H1 (cell line): ENCODE data around the gene INPP5A.
"Not testable (repeated sequence)": the region's sequence is repeated elsewhere in the genome, so short reads cannot be mapped to it uniquely, and the experiment has no call there.

ENCODE experiments used
- CHD2 ChIP-seq: IDR thresholded peaks from 2 replicates; pipeline ENCODE4 v1.6.1; 2012; ENCODE audit warnings: low read length, improper control_type of control experiment
- CREB1 ChIP-seq: IDR thresholded peaks from 2 replicates; pipeline ENCODE4 v1.6.1; 2012; ENCODE audit warnings: inconsistent platforms
- GABPA ChIP-seq: IDR thresholded peaks from 2 replicates; pipeline ENCODE4 v1.6.1; 2011; ENCODE audit warnings: mild to moderate bottlenecking, low read length, moderate library complexity, borderline replicate concordance; ENCODE audit not compliant: insufficient read depth
- KDM1A ChIP-seq: fragments of 200-600, 300-600 bp; sonication (generic); IDR thresholded peaks from 2 replicates; pipeline ENCODE4 v1.7.1; 2016; ENCODE audit warnings: mild to moderate bottlenecking, low read length, borderline replicate concordance
- POLR2AphosphoS5 ChIP-seq: IDR thresholded peaks from 2 replicates; pipeline ENCODE4 v1.6.1; 2011; ENCODE audit warnings: low read depth, low read length
- RAD21 ChIP-seq, 2 experiments: IDR thresholded peaks in 1 of 2; conservative IDR thresholded peaks in 1 of 2; 2 replicates each; pipeline ENCODE4 v1.6.1; 2011; ENCODE audit warnings: low read depth in 2 of 2, low read length in 2 of 2, improper control_type of control experiment in 1 of 2, inconsistent platforms in 1 of 2, mild to moderate bottlenecking in 1 of 2, moderate library complexity in 1 of 2
- RXRA ChIP-seq: IDR thresholded peaks from 2 replicates; pipeline ENCODE4 v1.6.1; 2011; ENCODE audit warnings: low read depth, mild to moderate bottlenecking, low read length, moderate library complexity; ENCODE audit not compliant: insufficient read depth
- TEAD4 ChIP-seq: IDR thresholded peaks from 2 replicates; pipeline ENCODE4 v1.6.1; 2012; ENCODE audit warnings: low read depth, low read length, inconsistent platforms, mixed read lengths
- TF ChIP-seq, protein P1 (sequence below), 3 experiments: IDR thresholded peaks; 1 replicate in 2 of 3; 2 replicates in 1 of 3; pipeline versions ENCODE4 v1.5.1 to v1.6.1; 2011; ENCODE audit warnings: low read length in 3 of 3, mild to moderate bottlenecking in 3 of 3, inconsistent platforms in 2 of 3, low read depth in 1 of 3, moderate library complexity in 1 of 3; ENCODE audit not compliant: insufficient read depth in 1 of 3; ENCODE audit errors: control extremely low read depth in 1 of 3

DNA sequence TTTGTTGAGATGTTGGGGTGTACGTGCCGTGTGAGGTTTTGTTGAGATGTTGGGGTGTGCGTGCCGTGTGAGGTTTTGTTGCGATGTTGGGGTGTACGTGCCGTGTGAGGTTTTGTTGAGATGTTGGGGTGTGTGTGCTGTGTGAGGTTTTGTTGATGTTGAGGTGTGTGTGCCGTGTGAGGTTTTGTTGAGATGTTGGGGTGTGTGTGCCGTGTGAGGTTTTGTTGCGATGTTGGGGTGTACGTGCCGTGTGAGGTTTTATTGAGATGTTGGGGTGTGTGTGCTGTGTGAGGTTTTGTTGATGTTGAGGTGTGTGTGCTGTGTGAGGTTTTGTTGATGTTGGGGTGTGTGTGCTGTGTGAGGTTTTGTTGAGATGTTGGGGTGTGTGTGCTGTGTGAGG lies 35.4 kb downstream of the INPP5A start:
- not testable (repeated sequence) for TF ChIP-seq POLR2AphosphoS5; CREB1; RXRA; TEAD4; RAD21 (IDR thresholded peaks at IDR 0.05 in 1 of 2, conservative IDR thresholded peaks at IDR 0.05 in 1 of 2; ENCODE audit: low read depth in 2 of 2, low read length in 2 of 2); GABPA; KDM1A; CHD2
- TF ChIP-seq, protein P1, sequence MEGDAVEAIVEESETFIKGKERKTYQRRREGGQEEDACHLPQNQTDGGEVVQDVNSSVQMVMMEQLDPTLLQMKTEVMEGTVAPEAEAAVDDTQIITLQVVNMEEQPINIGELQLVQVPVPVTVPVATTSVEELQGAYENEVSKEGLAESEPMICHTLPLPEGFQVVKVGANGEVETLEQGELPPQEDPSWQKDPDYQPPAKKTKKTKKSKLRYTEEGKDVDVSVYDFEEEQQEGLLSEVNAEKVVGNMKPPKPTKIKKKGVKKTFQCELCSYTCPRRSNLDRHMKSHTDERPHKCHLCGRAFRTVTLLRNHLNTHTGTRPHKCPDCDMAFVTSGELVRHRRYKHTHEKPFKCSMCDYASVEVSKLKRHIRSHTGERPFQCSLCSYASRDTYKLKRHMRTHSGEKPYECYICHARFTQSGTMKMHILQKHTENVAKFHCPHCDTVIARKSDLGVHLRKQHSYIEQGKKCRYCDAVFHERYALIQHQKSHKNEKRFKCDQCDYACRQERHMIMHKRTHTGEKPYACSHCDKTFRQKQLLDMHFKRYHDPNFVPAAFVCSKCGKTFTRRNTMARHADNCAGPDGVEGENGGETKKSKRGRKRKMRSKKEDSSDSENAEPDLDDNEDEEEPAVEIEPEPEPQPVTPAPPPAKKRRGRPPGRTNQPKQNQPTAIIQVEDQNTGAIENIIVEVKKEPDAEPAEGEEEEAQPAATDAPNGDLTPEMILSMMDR (IDR thresholded peaks at IDR 0.05; ENCODE audit: control extremely low read depth in 1 of 3, insufficient read depth in 1 of 3, low read depth in 1 of 3, low read length in 3 of 3) = not testable (repeated sequence)
